Measurements from ENCODE around the gene ASB4.
"Not testable (repeated sequence)": the region's sequence is repeated elsewhere in the genome, so short reads cannot be mapped to it uniquely, and the experiment has no call there.

ASB4 gene

GRCh38 chr7:95479992-95480624, 5.6 kb upstream of the ASB4 start:
- no peak for DNase-seq

DNA sequence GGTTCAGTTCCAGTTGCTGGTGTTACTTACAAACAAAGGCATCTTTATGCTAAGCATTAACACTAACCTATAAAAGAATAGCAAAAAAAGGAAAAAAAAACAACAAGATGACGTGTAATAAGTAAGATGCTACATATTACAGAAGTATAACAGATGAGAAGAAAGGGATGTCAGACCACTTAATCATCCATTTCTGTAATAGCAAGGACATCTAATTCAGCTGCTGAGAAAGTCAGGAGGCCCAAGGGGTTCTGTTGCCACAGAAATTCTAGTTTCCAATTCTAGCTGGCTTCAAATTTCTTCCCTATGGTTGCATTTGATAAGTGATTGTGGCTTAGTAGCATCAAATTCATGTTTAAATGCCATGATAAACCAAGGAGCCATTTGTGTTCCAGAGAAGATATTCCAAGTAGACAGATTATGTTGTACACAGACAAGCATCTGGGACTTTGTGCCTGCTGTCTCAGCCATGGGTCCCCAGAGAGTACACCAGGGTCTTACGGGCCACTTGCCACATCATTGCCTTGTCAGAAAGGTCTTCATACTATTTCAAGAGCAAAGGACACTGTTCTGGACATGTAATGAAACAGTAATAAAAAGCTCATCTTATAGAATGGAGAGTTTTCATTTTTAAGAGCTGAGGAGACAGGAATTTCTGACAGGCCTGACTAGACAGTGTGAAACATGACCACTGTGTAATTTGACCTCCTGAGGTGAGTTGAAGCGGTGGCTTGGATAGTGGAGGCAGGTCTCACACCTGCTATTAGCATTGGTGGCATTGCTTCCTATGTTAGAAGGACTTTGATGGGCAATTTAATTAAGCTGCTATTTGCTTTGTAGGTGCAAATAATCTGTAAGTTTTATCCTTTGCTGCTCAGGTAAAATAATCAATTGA, 4.2 kb upstream of the ASB4 start:
- DNase-seq = no peak

DNA sequence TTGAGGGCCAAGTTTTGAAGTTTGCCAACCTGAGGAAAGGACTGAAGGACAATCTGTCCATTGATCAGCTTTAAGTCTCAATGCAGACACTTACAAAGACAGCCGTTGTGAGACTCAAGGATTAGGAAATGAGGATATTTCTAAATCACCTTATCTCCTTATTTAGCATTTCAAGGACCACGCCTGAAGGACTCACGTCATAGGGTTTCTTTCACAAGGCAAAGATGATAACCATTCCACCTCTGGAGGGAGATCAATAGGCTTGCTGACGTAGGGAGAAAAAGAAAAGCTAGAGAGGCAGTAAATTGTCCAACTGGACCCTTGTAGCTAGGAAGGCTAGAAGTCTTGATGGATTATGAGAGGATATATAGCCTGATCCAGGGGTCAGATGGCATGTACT, 3.3 kb upstream of the ASB4 start:
- no peak for DNase-seq

DNA sequence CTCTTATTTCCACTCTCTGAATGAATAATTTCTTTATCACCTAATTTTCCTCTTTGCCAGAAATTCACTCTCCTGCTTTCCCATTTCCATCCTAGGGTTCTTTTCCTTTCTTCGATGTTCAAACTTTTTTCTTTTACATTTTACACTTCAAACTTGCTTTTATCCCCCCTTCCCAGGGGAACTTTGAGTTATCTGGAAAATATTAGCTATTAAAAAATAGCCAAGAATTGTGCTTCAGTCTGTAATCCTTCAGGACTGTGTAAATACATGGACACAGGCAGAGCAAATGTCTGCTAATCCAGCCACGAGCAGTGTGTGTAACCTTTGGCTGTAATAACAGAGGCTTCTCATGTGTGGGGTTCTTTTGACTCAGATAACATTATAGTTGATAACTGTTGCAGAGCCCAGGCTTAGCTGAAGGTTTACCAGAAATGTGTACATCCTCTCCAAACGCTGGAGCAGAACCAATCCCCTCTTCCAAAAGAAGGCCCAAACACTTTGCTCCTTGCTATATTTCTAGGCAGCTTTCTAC, 4.6 kb downstream of the ASB4 start:
- DNase-seq = no peak

DNA sequence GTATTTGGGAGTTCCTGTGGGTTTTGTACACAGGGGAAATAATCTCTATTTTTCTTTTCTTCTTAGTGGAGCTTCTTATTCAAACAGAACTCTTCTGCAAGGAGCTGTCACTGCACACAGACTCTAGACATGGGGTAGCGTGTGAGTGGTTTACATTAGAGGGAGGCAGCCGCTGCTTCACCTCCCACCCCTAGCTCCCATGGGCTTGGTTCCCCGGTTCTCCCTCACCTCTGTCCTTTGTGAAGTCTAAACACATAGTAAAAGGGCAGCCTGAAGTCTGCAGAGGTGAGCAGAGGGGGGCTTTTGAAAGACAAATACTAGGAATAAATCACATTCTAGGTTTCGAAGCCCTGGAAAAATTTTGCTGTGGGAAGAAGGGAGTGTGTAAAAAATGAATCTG, 5.5 kb downstream of the ASB4 start:
- DNase-seq = no peak

GRCh38 chr7:95491634-95492314, 6.0 kb downstream of the ASB4 start:
- no peak for DNase-seq

GRCh38 chr7:95493247-95493646, 7.5 kb downstream of the ASB4 start:
- no peak for DNase-seq

DNA sequence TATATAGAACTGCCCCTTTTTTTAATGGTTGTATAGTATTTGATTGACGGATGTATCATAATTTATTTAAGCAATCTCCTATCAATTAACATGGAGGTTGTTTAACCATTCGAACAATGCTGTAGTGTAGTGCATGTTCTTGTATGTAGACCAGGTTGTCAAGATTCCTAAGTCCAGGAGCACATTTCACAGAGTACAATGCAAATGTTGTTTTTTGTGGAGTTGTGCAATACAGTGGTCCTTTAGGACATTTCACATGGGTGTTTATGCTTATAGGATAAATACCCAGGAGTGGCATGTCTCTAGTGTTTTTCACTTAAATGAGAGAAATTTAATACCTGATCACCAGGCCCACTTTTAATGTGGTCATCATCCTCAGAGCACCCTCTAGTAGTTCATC, 8.1 kb downstream of the ASB4 start:
- no peak for DNase-seq

- DNase-seq = no peak
Observed at GRCh38 chr7:95501261-95501832, 15.6 kb downstream of the ASB4 start.

GRCh38 chr7:95502403-95502802, 16.7 kb downstream of the ASB4 start:
- DNase-seq = no peak

DNA sequence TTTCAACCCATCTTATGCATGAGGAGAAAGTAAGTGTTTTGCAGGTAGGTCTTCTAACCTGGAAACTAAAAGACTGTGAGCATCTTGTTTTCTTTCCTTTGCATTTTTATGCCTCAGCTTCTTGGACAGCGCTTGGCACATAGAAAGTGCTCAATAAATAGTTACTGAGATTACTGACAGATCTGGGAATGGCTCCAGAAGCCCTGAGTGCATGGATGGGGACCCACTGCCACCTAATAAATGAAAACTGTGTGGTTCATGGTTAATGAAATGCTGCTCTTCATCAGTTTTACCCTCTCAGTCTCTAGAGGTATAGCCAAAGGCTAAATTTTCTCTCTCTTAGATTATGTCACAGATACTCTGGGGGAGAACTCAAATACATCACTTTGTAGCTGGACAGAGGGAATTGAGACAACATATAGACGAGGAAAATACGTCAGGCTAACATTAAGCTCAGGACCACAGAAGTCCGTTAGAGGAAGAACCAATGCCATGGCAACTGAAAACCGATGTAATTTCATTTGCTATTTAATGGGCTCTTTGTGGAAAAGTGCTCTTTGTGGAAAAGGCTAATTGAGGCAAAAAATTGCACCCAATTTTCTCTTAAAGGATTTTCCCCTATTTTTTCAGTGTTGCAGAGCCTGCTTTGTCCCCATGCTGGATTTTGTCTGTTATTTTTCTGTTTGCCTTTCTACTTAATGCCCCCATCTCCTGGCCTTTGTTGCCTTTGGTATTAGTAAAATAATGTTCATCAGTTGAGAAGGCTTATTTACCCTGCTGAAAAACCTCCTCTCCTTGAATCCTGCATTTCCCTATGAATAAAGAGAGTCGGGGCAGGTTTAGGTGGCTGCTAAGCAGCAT, 17.8 kb downstream of the ASB4 start:
- DNase-seq = no peak

DNA sequence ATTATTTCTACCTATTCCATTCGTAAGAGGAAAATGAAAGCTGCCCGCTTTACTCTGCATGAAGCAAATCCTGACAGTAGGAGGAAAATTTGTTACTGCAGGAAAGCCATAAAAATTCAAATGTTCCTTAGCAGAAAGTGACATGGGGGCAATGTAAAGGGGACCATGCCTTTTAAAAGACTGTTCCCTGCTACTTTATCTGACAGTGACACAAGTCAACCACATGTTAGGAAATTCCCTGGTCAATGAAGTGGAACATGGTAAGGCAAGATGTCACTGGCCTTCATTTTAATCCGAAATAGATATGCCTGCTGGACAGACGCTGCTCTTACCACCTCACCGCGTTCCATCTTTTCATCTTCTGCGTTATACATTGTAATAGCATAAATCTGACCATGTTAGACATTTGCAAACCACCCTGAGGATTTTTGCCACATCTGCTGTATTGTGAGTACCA, 18.4 kb downstream of the ASB4 start:
- DNase-seq = not testable (repeated sequence)

- DNase-seq = no peak
Observed at GRCh38 chr7:95508780-95509179, 23.0 kb downstream of the ASB4 start.

GRCh38 chr7:95509199-95509598, 23.5 kb downstream of the ASB4 start:
- no peak for DNase-seq

DNA sequence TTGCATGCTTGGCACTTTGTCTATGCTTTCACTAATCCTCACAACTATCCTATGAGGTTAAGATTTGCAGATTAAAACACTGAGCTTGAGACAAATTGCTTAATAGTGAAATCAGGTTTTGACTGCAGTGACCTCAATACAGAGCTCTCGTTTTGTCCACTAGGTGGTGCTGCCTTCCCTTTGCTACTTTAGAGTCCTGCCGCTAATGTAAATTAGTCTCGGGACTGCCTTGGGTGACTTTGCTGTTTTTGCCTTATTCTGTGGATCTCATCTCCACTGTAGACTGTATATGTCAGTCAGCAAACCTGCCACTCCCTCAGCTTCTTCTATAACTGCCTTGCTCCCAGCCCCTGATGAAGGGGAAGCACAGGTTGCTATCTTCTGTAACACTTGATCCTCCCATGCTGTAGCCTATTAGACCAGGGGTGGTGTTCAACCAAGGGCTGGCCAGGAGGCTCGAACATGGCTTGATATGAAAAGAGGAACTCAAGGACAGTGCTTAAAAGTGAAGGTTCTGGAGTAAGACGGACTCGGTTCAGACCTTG, 26.0 kb downstream of the ASB4 start:
- DNase-seq = peak; percentile 8

- no peak for DNase-seq
Observed at GRCh38 chr7:95517458-95517857, 31.7 kb downstream of the ASB4 start.

GRCh38 chr7:95517870-95518269, 32.1 kb downstream of the ASB4 start:
- no peak for DNase-seq

- DNase-seq = no peak
Observed at GRCh38 chr7:95520136-95520535, 34.4 kb downstream of the ASB4 start.

DNA sequence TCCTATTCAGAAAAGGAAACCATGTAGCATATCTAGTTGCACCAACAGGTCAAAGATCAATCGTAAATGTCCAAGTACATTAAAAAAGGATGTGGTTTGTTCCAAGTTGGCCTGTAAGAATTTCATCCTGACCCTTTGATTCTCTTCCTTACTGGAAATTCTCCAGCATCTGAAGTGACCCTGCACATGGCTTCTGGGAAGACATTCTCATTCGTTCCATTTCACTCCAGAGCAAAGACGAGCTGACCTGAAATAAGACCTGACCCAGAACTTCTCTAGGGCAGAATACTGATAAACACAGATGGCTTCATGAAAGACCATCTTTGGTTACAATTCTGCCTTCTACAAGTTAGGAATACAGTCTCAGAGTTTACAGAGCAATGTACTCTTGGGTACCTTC, 39.8 kb downstream of the ASB4 start:
- DNase-seq = no peak

- no peak for DNase-seq
Observed at GRCh38 chr7:95526128-95526738, 40.5 kb downstream of the ASB4 start.

GRCh38 chr7:95527033-95527775, 41.5 kb downstream of the ASB4 start:
- no peak for DNase-seq

All from activated CD4-positive, alpha-beta T cell treated with anti-CD3 and anti-CD28 coated beads for 1 hour (primary cell).